HEK293 (cell line): Measurements from ENCODE around the gene DZIP3.
A peak's percentile ranks its signal among the peaks of the same experiment; 100 is the strongest.

ENCODE experiments used
- CTCF ChIA-PET: fragments of 350-600 bp; formaldehyde crosslinking; extraction: SDS; loops from one replicate; lab custom pipeline; 2021; ENCODE audit warnings: antibody characterized with exemption; lab: Yijun Ruan, JAX
- POLR2A ChIA-PET: fragments of 300-600 bp; formaldehyde crosslinking; extraction: SDS; loops from one replicate; lab custom pipeline; 2020; ENCODE audit warnings: antibody characterized with exemption, inconsistent platforms; lab: Yijun Ruan, JAX
- H3K27ac ChIP-seq: fragments of 200-500 bp; sonication (Bioruptor generic); 2 replicates; pipeline ENCODE4 v1.5.1; 2014; ENCODE audit warnings: low read depth, low read length, control low read depth, inconsistent platforms; ENCODE audit errors: extremely low read depth
- H3K36me3 ChIP-seq, 2 experiments: fragments of 200-500 bp in 1 of 2; sonication (Bioruptor generic) in 1 of 2; 1 replicate in 1 of 2; 2 replicates in 1 of 2; pipeline ENCODE4 v1.5.1; 2014 to 2017; ENCODE audit warnings: inconsistent platforms in 2 of 2, low read length in 2 of 2; ENCODE audit not compliant: control insufficient read depth in 2 of 2, insufficient read depth in 1 of 2
- H3K4me1 ChIP-seq: fragments of 200-500 bp; sonication (Bioruptor generic); 2 replicates; pipeline ENCODE4 v1.5.1; 2014; ENCODE audit warnings: mild to moderate bottlenecking, low read length, inconsistent platforms; ENCODE audit not compliant: control insufficient read depth, insufficient read depth
- H3K4me3 ChIP-seq: 2 replicates; pipeline ENCODE4 v1.5.1; 2011; ENCODE audit warnings: low read depth, mild to moderate bottlenecking, control low read depth, low read length, moderate library complexity
- H3K9me3 ChIP-seq: fragments of 200-500 bp; sonication (Bioruptor generic); 2 replicates; pipeline ENCODE4 v1.5.1; 2014; ENCODE audit warnings: low read depth, low read length, inconsistent platforms; ENCODE audit not compliant: control insufficient read depth, insufficient read depth
- AEBP2 ChIP-seq: fragments of 450-650 bp; formaldehyde crosslinking; IDR thresholded peaks from 2 replicates; pipeline ENCODE4 v1.5.1; 2016; ENCODE audit warnings: missing biosample characterization, missing genetic modification characterization, borderline replicate concordance
- KLF16 ChIP-seq: fragments of 450-650 bp; formaldehyde crosslinking; IDR thresholded peaks from 2 replicates; pipeline ENCODE4 v1.5.1; 2017; ENCODE audit warnings: missing biosample characterization, missing genetic modification characterization
- PRDM4 ChIP-seq: fragments of 450-650 bp; formaldehyde crosslinking; IDR thresholded peaks from 2 replicates; pipeline ENCODE4 v1.5.1; 2017; ENCODE audit warnings: missing biosample characterization, missing genetic modification characterization
- SCRT2 ChIP-seq: fragments of 450-650 bp; formaldehyde crosslinking; IDR thresholded peaks from 2 replicates; pipeline ENCODE4 v1.5.1; 2016; ENCODE audit warnings: missing biosample characterization, missing genetic modification characterization
- YY1 ChIP-seq: fragments of 450-650 bp; formaldehyde crosslinking; IDR thresholded peaks from 2 replicates; pipeline ENCODE4 v1.5.1; 2018; ENCODE audit warnings: missing biosample characterization, missing genetic modification characterization
- ZNF112 ChIP-seq: fragments of 450-650 bp; formaldehyde crosslinking; IDR thresholded peaks from 2 replicates; pipeline ENCODE4 v1.5.0; 2017; ENCODE audit warnings: missing biosample characterization, missing genetic modification characterization
- ZNF132 ChIP-seq: fragments of 450-650 bp; formaldehyde crosslinking; IDR thresholded peaks from 2 replicates; pipeline ENCODE4 v1.5.1; 2017; ENCODE audit warnings: missing biosample characterization, missing genetic modification characterization, borderline replicate concordance
- ZNF2 ChIP-seq: fragments of 450-650 bp; formaldehyde crosslinking; IDR thresholded peaks from 2 replicates; pipeline ENCODE4 v1.5.1; 2016; ENCODE audit warnings: missing biosample characterization, missing genetic modification characterization
- ZNF26 ChIP-seq: fragments of 450-650 bp; formaldehyde crosslinking; IDR thresholded peaks from 2 replicates; pipeline ENCODE4 v1.5.1; 2016; ENCODE audit warnings: missing biosample characterization, missing genetic modification characterization
- ZNF280D ChIP-seq: fragments of 450-650 bp; formaldehyde crosslinking; IDR thresholded peaks from 2 replicates; pipeline ENCODE4 v1.5.1; 2016; ENCODE audit warnings: missing biosample characterization, missing genetic modification characterization
- ZNF544 ChIP-seq: fragments of 450-650 bp; formaldehyde crosslinking; IDR thresholded peaks from 2 replicates; pipeline ENCODE4 v1.5.0; 2017; ENCODE audit warnings: missing biosample characterization, missing genetic modification characterization
- ZNF600 ChIP-seq: fragments of 450-650 bp; formaldehyde crosslinking; IDR thresholded peaks from 2 replicates; pipeline ENCODE4 v1.5.1; 2016; ENCODE audit warnings: missing biosample characterization, missing genetic modification characterization
- ZNF654 ChIP-seq: fragments of 450-650 bp; formaldehyde crosslinking; IDR thresholded peaks from 2 replicates; pipeline ENCODE4 v1.5.1; 2016; ENCODE audit warnings: low read depth, missing biosample characterization, missing genetic modification characterization
- ZNF660 ChIP-seq: fragments of 450-650 bp; IDR thresholded peaks from 2 replicates; pipeline ENCODE4 v1.5.1; 2018; ENCODE audit warnings: missing biosample characterization, mild to moderate bottlenecking, missing genetic modification characterization
- ZNF785 ChIP-seq: fragments of 450-650 bp; formaldehyde crosslinking; IDR thresholded peaks from 2 replicates; pipeline ENCODE4 v1.5.1; 2016; ENCODE audit warnings: missing biosample characterization, missing genetic modification characterization

The DZIP3 gene

GRCh38 chr3:108662142-108662738, 72.7 kb downstream of the DZIP3 start:
- no peak overlapping the region for H3K27ac ChIP-seq
- H3K36me3 ChIP-seq, result peaks cover 0 to 18% of the 10 kb centered on the region in 2 experiments; a peak in 1 of 3 replicates
- TF ChIP-seq ZNF660 (tag by site-specific recombination) (no peak), ZNF654 (tag by site-specific recombination) (peak; percentile 62)
- H3K4me3 ChIP-seq, result no peak overlapping the region
- CTCF ChIA-PET, result interaction anchor here (0.6 to 1.6 kb wide), 14 partner anchors 9 to 549 kb away, joined by 3 to 7 read pairs (median 4); no protein-coding TSS in a partner anchor
- H3K4me1 ChIP-seq, result no peaks in the 10 kb centered on the region
- H3K9me3 ChIP-seq, result no peaks in the 10 kb centered on the region
- POLR2A ChIA-PET, result no interaction called here

GRCh38 chr3:108664266-108664665, 74.7 kb downstream of the DZIP3 start:
- Histone ChIP-seq H3K4me1 (no peaks in the 10 kb centered on the region), H3K36me3 (peaks cover 0 to 20% of the 10 kb centered on the region in 2 experiments; a peak in 1 of 3 replicates), H3K4me3 (no peak overlapping the region), H3K9me3 (no peaks in the 10 kb centered on the region), H3K27ac (no peak overlapping the region)
- POLR2A ChIA-PET, result no interaction called here
- CTCF ChIA-PET, result interaction anchor here (0.6 to 1.5 kb wide), 3 partner anchors 10 to 250 kb away, joined by 3 to 5 read pairs (median 5); no protein-coding TSS in a partner anchor
- TF ChIP-seq ZNF280D (tag by site-specific recombination), result no peak
- TF ChIP-seq YY1 (tag by site-specific recombination), result no peak
- no peak for TF ChIP-seq ZNF2 (tag by site-specific recombination)
- no peak for TF ChIP-seq PRDM4 (tag by site-specific recombination)
- TF ChIP-seq ZNF600, result no peak
- TF ChIP-seq KLF16 (tag by site-specific recombination), result no peak

- Histone ChIP-seq H3K27ac (no peak overlapping the region), H3K9me3 (no peaks in the 10 kb centered on the region), H3K36me3 (peaks cover 0 to 43% of the 10 kb centered on the region in 2 experiments; a peak in 1 of 3 replicates), H3K4me3 (no peak overlapping the region), H3K4me1 (no peaks in the 10 kb centered on the region)
- CTCF ChIA-PET, result interaction anchor here (1.0 kb wide), 1 partner anchor 247 kb away, joined by 4 read pairs; no protein-coding TSS in a partner anchor
- POLR2A ChIA-PET, result interaction anchor here (0.6 kb wide), 1 partner anchor 77 kb away, joined by 4 read pairs; no protein-coding TSS in a partner anchor
- TF ChIP-seq ZNF544 (tag by site-specific recombination) (no peak), AEBP2 (tag by site-specific recombination) (no peak), ZNF112 (tag by site-specific recombination) (no peak), SCRT2 (no peak), ZNF785 (no peak), ZNF26 (tag by site-specific recombination) (no peak), ZNF132 (no peak)
Measured at GRCh38 chr3:108667312-108667711, 77.8 kb downstream of the DZIP3 start.
